ENCODE measurements around the gene FSCN2.

- TF ChIP-seq CTCF (conservative IDR thresholded peaks at IDR 0.05; ENCODE audit: low read length) (no peak), EZH2phosphoT487 (IDR thresholded peaks at IDR 0.05; ENCODE audit: borderline replicate concordance, low read depth, low read length) (no peak)
Measured at GRCh38 chr17:81558115-81558468, 29.9 kb downstream of the FSCN2 start.

Data from OCI-LY7 (cell line).